H1 (cell line): ENCODE results near the gene PDE4D. TPM values are rescaled to one million over a fixed set of nuclear protein-coding genes. Genes with fewer than 3 reads are reported as not detected.

ENCODE experiments used
- CTCF ChIA-PET: fragments of 300-600 bp; sonication (Branson Sonifier 250); formaldehyde crosslinking; loops from one replicate; lab custom pipeline; 2021; ENCODE audit not compliant: partially characterized antibody; lab: Charles Lee
- POLR2A ChIA-PET: fragments of 300-600 bp; sonication (Branson Sonifier 250); formaldehyde crosslinking; loops from one replicate; lab custom pipeline; 2021; ENCODE audit warnings: inconsistent platforms; ENCODE audit not compliant: partially characterized antibody; lab: Charles Lee
- DNase-seq, 2 experiments: peaks; one replicate each; pipeline versions ENCODE4 v3.0.0 to v3.0.0-alpha.2; 2010 to 2022; ENCODE audit warnings: low spot score in 2 of 2, low read depth in 1 of 2, mixed read lengths in 1 of 2
- FAIRE-seq: peaks from 2 replicates; lab custom pipeline; 2011; peaks lifted over from hg19 to GRCh38; lab: Jason Lieb, UNC
- H2AFZ ChIP-seq: 2 replicates; pipeline ENCODE4 v1.8.1; 2012; ENCODE audit warnings: low read length, inconsistent platforms
- H2AK5ac ChIP-seq: 2 replicates; pipeline ENCODE4 v1.6.1; 2013; ENCODE audit warnings: low read depth, low read length
- H2BK120ac ChIP-seq: replicated peaks from 2 replicates; pipeline ENCODE3; 2013; ENCODE audit warnings: low read depth, low read length, inconsistent platforms
- H2BK12ac ChIP-seq: 2 replicates; pipeline ENCODE4 v1.6.1; 2013; ENCODE audit warnings: low read depth, low read length
- H2BK15ac ChIP-seq: 2 replicates; pipeline ENCODE4 v1.6.1; 2013; ENCODE audit warnings: low read length
- H2BK20ac ChIP-seq: 2 replicates; pipeline ENCODE4 v1.6.1; 2013; ENCODE audit warnings: low read length
- H2BK5ac ChIP-seq: 2 replicates; pipeline ENCODE4 v1.6.1; 2013; ENCODE audit warnings: low read depth, low read length
- H3K14ac ChIP-seq: 2 replicates; pipeline ENCODE4 v1.6.1; 2013; ENCODE audit warnings: inconsistent platforms; ENCODE audit not compliant: insufficient read length
- H3K18ac ChIP-seq: 2 replicates; pipeline ENCODE4 v1.6.1; 2013; ENCODE audit warnings: low read length; ENCODE audit errors: extremely low read depth
- H3K23ac ChIP-seq: 2 replicates; pipeline ENCODE4 v1.6.1; 2013; ENCODE audit warnings: inconsistent platforms; ENCODE audit not compliant: insufficient read length
- H3K23me2 ChIP-seq: 2 replicates; pipeline ENCODE4 v1.6.1; 2013; ENCODE audit warnings: low read depth, low read length
- H3K27ac ChIP-seq: 2 replicates; pipeline ENCODE4 v1.6.1; 2011; ENCODE audit warnings: low read depth, low read length, inconsistent platforms
- H3K27me3 ChIP-seq, 4 experiments: replicated peaks in 1 of 4; 1 replicate in 1 of 4; 2 replicates in 3 of 4; pipeline versions ENCODE4 v1.6.1 to v1.8.1; 2011 to 2013; ENCODE audit warnings: low read length in 3 of 4, mild to moderate bottlenecking in 3 of 4, inconsistent platforms in 2 of 4, mixed read lengths in 2 of 4, moderate library complexity in 1 of 4; ENCODE audit not compliant: control insufficient read depth in 3 of 4, insufficient read depth in 3 of 4; ENCODE audit errors: extremely low read depth in 1 of 4
- H3K36me3 ChIP-seq, 4 experiments: 2 replicates each; pipeline versions ENCODE4 v1.6.1 to v1.8.1; 2011 to 2013; ENCODE audit warnings: mild to moderate bottlenecking in 4 of 4, low read length in 3 of 4, moderate library complexity in 2 of 4, control low read depth in 1 of 4, inconsistent platforms in 1 of 4; ENCODE audit not compliant: insufficient read depth in 4 of 4, control insufficient read depth in 2 of 4
- H3K4ac ChIP-seq: replicated peaks from 2 replicates; pipeline ENCODE3; 2013; ENCODE audit warnings: low read length, low read depth, mixed read lengths, inconsistent platforms; ENCODE audit not compliant: insufficient read length
- H3K4me1 ChIP-seq, 4 experiments: replicated peaks in 1 of 4; 1 replicate in 1 of 4; 2 replicates in 3 of 4; pipeline versions ENCODE4 v1.6.1 to v1.8.1; 2011 to 2013; ENCODE audit warnings: low read length in 3 of 4, inconsistent platforms in 2 of 4, mixed read lengths in 1 of 4; ENCODE audit not compliant: insufficient read depth in 4 of 4, control insufficient read depth in 3 of 4
- H3K4me2 ChIP-seq, 2 experiments: 2 replicates each; pipeline versions ENCODE4 v1.6.1 to v1.8.1; 2011 to 2013; ENCODE audit warnings: low read depth in 2 of 2, low read length in 2 of 2, control low read depth in 1 of 2, inconsistent platforms in 1 of 2, mild to moderate bottlenecking in 1 of 2; ENCODE audit not compliant: insufficient read depth in 1 of 2
- H3K4me3 ChIP-seq, 4 experiments: fragments of 200-600, 300-600 bp in 1 of 4; sonication (generic), shearing (Covaris generic), sonication (Bioruptor Twin) in 1 of 4; 2 replicates each; pipeline versions ENCODE4 v1.5.1 to v1.8.1; 2011 to 2016; ENCODE audit warnings: low read length in 4 of 4, low read depth in 3 of 4, control low read depth in 2 of 4, inconsistent platforms in 2 of 4, mild to moderate bottlenecking in 2 of 4, mixed read lengths in 1 of 4, moderate library complexity in 1 of 4; ENCODE audit not compliant: insufficient read depth in 2 of 4; ENCODE audit errors: extremely low read depth in 1 of 4
- H3K56ac ChIP-seq: replicated peaks from 2 replicates; pipeline ENCODE3; 2013; ENCODE audit warnings: low read depth, mild to moderate bottlenecking, mixed read lengths, low read length, inconsistent platforms; ENCODE audit not compliant: insufficient read length
- H3K79me1 ChIP-seq: 2 replicates; pipeline ENCODE4 v1.6.1; 2013; ENCODE audit warnings: low read depth, low read length, control low read depth
- H3K79me2 ChIP-seq, 2 experiments: 2 replicates each; pipeline versions ENCODE4 v1.6.1 to v1.8.1; 2012 to 2013; ENCODE audit warnings: low read length in 2 of 2, mild to moderate bottlenecking in 2 of 2, inconsistent platforms in 1 of 2; ENCODE audit not compliant: insufficient read depth in 2 of 2, control insufficient read depth in 1 of 2
- H3K9ac ChIP-seq, 4 experiments: replicated peaks in 1 of 4; 1 replicate in 1 of 4; 2 replicates in 3 of 4; pipeline versions ENCODE4 v1.6.1 to v1.8.1; 2011 to 2013; ENCODE audit warnings: low read depth in 3 of 4, low read length in 3 of 4, control low read depth in 2 of 4, mild to moderate bottlenecking in 2 of 4, moderate library complexity in 2 of 4, inconsistent platforms in 1 of 4; ENCODE audit errors: extremely low read depth in 1 of 4
- H3K9me3 ChIP-seq, 2 experiments: 2 replicates each; pipeline versions ENCODE4 v1.6.1 to v1.8.1; 2012 to 2013; ENCODE audit warnings: mild to moderate bottlenecking in 2 of 2, moderate library complexity in 2 of 2, control low read depth in 1 of 2, inconsistent platforms in 1 of 2, low read depth in 1 of 2, low read length in 1 of 2, mixed read lengths in 1 of 2; ENCODE audit not compliant: insufficient read depth in 2 of 2
- H4K20me1 ChIP-seq, 2 experiments: replicated peaks in 1 of 2; 2 replicates each; pipeline versions ENCODE3 to v1.8.1; 2011 to 2013; ENCODE audit warnings: inconsistent platforms in 2 of 2, low read length in 2 of 2, mild to moderate bottlenecking in 1 of 2; ENCODE audit not compliant: insufficient read depth in 2 of 2, control insufficient read depth in 1 of 2
- H4K5ac ChIP-seq: 2 replicates; pipeline ENCODE4 v1.6.1; 2013; ENCODE audit warnings: low read length, low read depth, mixed read lengths, inconsistent platforms; ENCODE audit not compliant: insufficient read length
- H4K8ac ChIP-seq: 2 replicates; pipeline ENCODE4 v1.8.0; 2013; ENCODE audit warnings: mild to moderate bottlenecking, moderate library complexity, low read length, inconsistent platforms; ENCODE audit not compliant: insufficient read depth; ENCODE audit errors: extremely low read depth
- H4K91ac ChIP-seq: replicated peaks from 2 replicates; pipeline ENCODE3; 2013; ENCODE audit warnings: low read length, mixed read lengths, inconsistent platforms; ENCODE audit not compliant: insufficient read length
- CTCF ChIP-seq, 3 experiments: IDR thresholded peaks; 1 replicate in 2 of 3; 2 replicates in 1 of 3; pipeline versions ENCODE4 v1.5.1 to v1.6.1; 2011; ENCODE audit warnings: low read length in 3 of 3, mild to moderate bottlenecking in 3 of 3, inconsistent platforms in 2 of 3, low read depth in 1 of 3, moderate library complexity in 1 of 3; ENCODE audit not compliant: insufficient read depth in 1 of 3; ENCODE audit errors: control extremely low read depth in 1 of 3
- RAD21 ChIP-seq, 2 experiments: IDR thresholded peaks in 1 of 2; conservative IDR thresholded peaks in 1 of 2; 2 replicates each; pipeline ENCODE4 v1.6.1; 2011; ENCODE audit warnings: low read depth in 2 of 2, low read length in 2 of 2, improper control_type of control experiment in 1 of 2, inconsistent platforms in 1 of 2, mild to moderate bottlenecking in 1 of 2, moderate library complexity in 1 of 2
- RFX5 ChIP-seq: IDR thresholded peaks from 2 replicates; pipeline ENCODE4 v1.6.1; 2011; ENCODE audit warnings: low read depth, low read length, improper control_type of control experiment, borderline replicate concordance
- RNF2 ChIP-seq: fragments of 200-900, 300-1000 bp; sonication (generic); IDR thresholded peaks from 2 replicates; pipeline ENCODE4 v1.7.1; 2016; ENCODE audit warnings: borderline replicate concordance, low read depth, mild to moderate bottlenecking, antibody characterized with exemption, low read length; ENCODE audit not compliant: poor library complexity, severe bottlenecking; ENCODE audit errors: missing control alignments
- SRF ChIP-seq: IDR thresholded peaks from 2 replicates; pipeline ENCODE4 v1.6.1; 2011; ENCODE audit warnings: mild to moderate bottlenecking, low read depth, low read length, moderate library complexity
- SUZ12 ChIP-seq: fragments of 200-600 bp; sonication (generic); IDR thresholded peaks from 2 replicates; pipeline ENCODE4 v1.6.1; 2012; ENCODE audit warnings: mild to moderate bottlenecking, inconsistent platforms, low read length, moderate library complexity, mixed read lengths
- USF2 ChIP-seq: IDR thresholded peaks from 2 replicates; pipeline ENCODE4 v1.6.1; 2011; ENCODE audit warnings: low read length, improper control_type of control experiment
- WGBS, 2 experiments: shearing (Covaris generic) in 1 of 2; methylation state at CpG; one replicate each; pipeline versions ENCODE4 v1.1.6 to v1.1.7; 2013 to 2015; ENCODE audit warnings: low lambda C conversion rate in 2 of 2, mixed read lengths in 2 of 2, inconsistent platforms in 1 of 2, low coverage in 1 of 2, missing lambda C conversion rate in 1 of 2; ENCODE audit not compliant: insufficient replicate concordance in 2 of 2, insufficient coverage in 1 of 2, insufficient read length in 1 of 2; ENCODE audit errors: extremely low coverage in 1 of 2, missing lambda C conversion rate in 1 of 2; 5-methylcytosine and 5-hydroxymethylcytosine counted together
- polyA plus RNA-seq, 7 experiments: library from polyadenylated mRNA; depleted of rRNA in 3 of 7; stranded (reverse) in 5 of 7; unstranded in 2 of 7; fragments of >200 nt in 5 of 7; fragments of 200-250 nt in 2 of 7; gene quantifications; 1 replicate in 5 of 7; 2 replicates in 1 of 7; 4 replicates in 1 of 7; pipeline versions ENCODE4 v1.2.1 to v1.2.3, GENCODE V29; 2011 to 2013; ENCODE audit warnings: missing spikeins in 2 of 7, mixed read lengths in 2 of 7
- total RNA-seq: library from RNA; stranded (reverse); fragmentation: NEBNext Ultra II Directional; extraction: Animal tissue kit (Norgen Biotek cat#: 25700); gene quantifications from 2 replicates; pipeline ENCODE4 v1.2.1, GENCODE V29; 2021

Gene PDE4D
- total and polyA plus RNA-seq, 2 of the 8 experiments (the other 6 are each of a cell fraction or from before 2014, with no cell fraction given): 2.3 to 3.7 TPM

- Histone ChIP-seq H4K20me1 (no peaks in the 10 kb centered on the region), H4K5ac (no peak overlapping the region), H4K91ac (no peak overlapping the region), H4K8ac (no peak overlapping the region), H2BK120ac (no peak overlapping the region), H2BK5ac (no peak overlapping the region), H3K27ac (no peak overlapping the region), H3K79me2 (no peaks in the 10 kb centered on the region), H3K56ac (no peak overlapping the region), H2BK15ac (no peak overlapping the region), H2AK5ac (no peak overlapping the region), H3K36me3 (no peaks in the 10 kb centered on the region), H3K14ac (no peak overlapping the region), H3K23me2 (no peaks in the 10 kb centered on the region), H3K27me3 (no peaks in the 10 kb centered on the region), H3K9ac (no peak overlapping the region), H2BK20ac (no peak overlapping the region), H2BK12ac (no peak overlapping the region)
- ChIA-PET POLR2A (no interaction called here), CTCF (no interaction called here)
- no peak for DNase-seq
- WGBS, 2 experiments: 75% methylated on average over 1 of the region's 1 CpG; no CpG with 5 or more reads in 1 of the 2 experiments
- TF ChIP-seq USF2 (no peak), RAD21 (IDR thresholded peaks at IDR 0.05 in 1 of 2, conservative IDR thresholded peaks at IDR 0.05 in 1 of 2; ENCODE audit: low read depth in 2 of 2, low read length in 2 of 2) (no peak), SUZ12 (no peak), CTCF (IDR thresholded peaks at IDR 0.05; ENCODE audit: control extremely low read depth in 1 of 3, insufficient read depth in 1 of 3, low read depth in 1 of 3, low read length in 3 of 3) (no peak), SRF (no peak), RFX5 (no peak), RNF2 (no peak)
- TF ChIP-seq, all 59 proteins: peak for 0
- no peaks in the 10 kb centered on the region for H3K9me3 ChIP-seq
- no peak for FAIRE-seq
- no peaks in the 10 kb centered on the region for H3K79me1 ChIP-seq
- H3K4me3 ChIP-seq: no peak overlapping the region
- no peak overlapping the region for H3K4me2 ChIP-seq
- H3K4ac ChIP-seq: no peak overlapping the region
- H3K4me1 ChIP-seq: no peaks in the 10 kb centered on the region
- no peak overlapping the region for H3K23ac ChIP-seq
- H2AFZ ChIP-seq: no peak overlapping the region
- no peak overlapping the region for H3K18ac ChIP-seq
These were observed 460.4 kb downstream of the PDE4D start for GRCh38 chr5:59433174-59433573.
